Stimulated activated naive CD8-positive, alpha-beta T cell treated with anti-CD3 and anti-CD28 coated beads, Interleukin-15, amount 100 ng/mL, for 72 hours (primary cell): ENCODE data around the gene ARHGEF6.
A peak's percentile ranks its signal among the peaks of the same experiment; 100 is the strongest.
"Not testable (repeated sequence)": the region's sequence is repeated elsewhere in the genome, so short reads cannot be mapped to it uniquely, and the experiment has no call there.

ENCODE experiments used
- ATAC-seq: fragments of 150-1000 bp; cut with Tn5 transposase; 2 replicates; pipeline ENCODE4 v1.10.0; 2021; ENCODE audit warnings: mild to moderate bottlenecking, moderate library complexity
- DNase-seq, 2 donors: peaks; one replicate each; pipeline ENCODE4 v3.0.0; 2021 to 2022
- H3K27ac Mint-ChIP-seq, 2 donors: one replicate each; pipeline ENCODE4 v1.8.0; 2022; ENCODE audit warnings: mild to moderate bottlenecking in 2 of 2, mixed read lengths in 2 of 2, moderate library complexity in 2 of 2
- H3K27me3 Mint-ChIP-seq: one replicate; pipeline ENCODE4 v1.8.0; 2022; ENCODE audit warnings: mixed read lengths
- H3K4me1 Mint-ChIP-seq: one replicate; pipeline ENCODE4 v1.8.0; 2022; ENCODE audit warnings: mild to moderate bottlenecking, mixed read lengths
- H3K4me3 Mint-ChIP-seq, 2 donors: one replicate each; pipeline ENCODE4 v1.8.0; 2022; ENCODE audit warnings: mild to moderate bottlenecking in 2 of 2, mixed read lengths in 2 of 2, moderate library complexity in 1 of 2
- H3K9me3 Mint-ChIP-seq, 2 donors: one replicate each; pipeline ENCODE4 v1.8.0; 2022; ENCODE audit warnings: mixed read lengths in 2 of 2

The ARHGEF6 gene

DNA sequence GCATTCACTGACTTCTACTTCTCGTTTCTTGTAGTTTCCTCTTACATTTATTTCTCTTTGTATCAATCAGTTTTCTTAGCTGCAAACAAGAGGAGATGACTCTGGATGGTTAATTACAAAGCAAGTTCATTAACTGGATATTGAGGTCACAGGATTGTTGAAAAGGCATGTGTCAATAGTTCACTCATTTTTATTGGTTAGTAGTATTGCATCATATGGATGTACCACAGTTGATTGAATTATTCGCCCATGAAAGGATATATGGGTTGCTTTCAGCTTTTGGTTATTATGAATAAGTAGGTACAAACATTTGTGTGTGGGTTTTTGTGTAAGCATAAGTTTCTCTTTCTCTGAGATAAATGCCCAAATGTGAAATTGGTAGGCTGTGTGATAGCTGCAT lies 21.8 kb upstream of the ARHGEF6 start:
- Mint-ChIP-seq H3K4me3 (no peak overlapping the region), H3K9me3 (no peaks in the 10 kb centered on the region), H3K4me1 (peaks cover 8% of the 10 kb centered on the region), H3K27ac (no peak overlapping the region), H3K27me3 (no peaks in the 10 kb centered on the region)
- ATAC-seq, result no peak
- DNase-seq, result no peak

DNA sequence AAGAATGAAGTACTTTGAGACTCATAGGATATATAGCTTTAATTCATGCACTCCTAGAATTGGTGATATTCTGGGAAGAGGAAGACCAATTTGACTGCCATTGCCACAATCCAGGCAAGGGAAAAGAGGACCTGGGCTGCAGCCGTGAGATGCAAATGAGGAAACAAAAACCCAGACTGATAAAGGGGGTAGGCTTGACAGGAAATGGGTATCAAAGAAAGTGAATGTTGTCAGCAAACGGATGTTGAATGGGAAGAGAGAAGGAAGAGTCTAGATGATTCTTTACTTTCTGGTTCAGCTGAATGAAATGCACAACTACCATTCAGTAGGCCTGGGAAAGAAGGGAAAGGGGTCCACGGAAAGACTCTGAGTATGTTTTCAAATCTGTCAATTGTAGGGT lies 17.1 kb upstream of the ARHGEF6 start:
- Mint-ChIP-seq H3K4me3 (peak overlapping the region; percentile 45 to 64), H3K9me3 (peaks cover 0 to 8% of the 10 kb centered on the region in 2 donors), H3K4me1 (peaks cover 17% of the 10 kb centered on the region), H3K27ac (peak overlapping the region in 1 of 2 donors; percentile 88), H3K27me3 (no peaks in the 10 kb centered on the region)
- DNase-seq, result no peak
- ATAC-seq, result no peak

DNA sequence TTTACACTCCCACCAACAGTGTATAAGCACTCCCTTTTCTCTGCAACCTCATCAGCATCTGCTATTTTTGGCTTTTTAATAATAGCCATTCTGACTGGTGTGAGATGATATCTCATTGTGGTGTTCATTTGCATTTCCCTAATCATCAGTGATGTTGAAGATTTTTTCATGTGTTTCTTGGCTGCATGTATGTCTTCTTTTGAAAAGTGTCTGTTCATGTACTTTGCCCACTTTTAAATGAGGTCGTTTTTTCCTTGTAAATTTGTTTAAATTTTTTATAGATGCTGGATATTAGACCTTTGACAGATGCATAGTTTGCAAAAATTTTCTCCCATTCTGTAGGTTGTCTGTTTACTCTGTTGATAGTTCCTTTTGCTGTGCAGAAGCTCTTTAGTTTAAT lies 14.4 kb upstream of the ARHGEF6 start:
- not testable (repeated sequence) for ATAC-seq, H3K9me3 Mint-ChIP-seq, H3K27ac Mint-ChIP-seq, H3K4me3 Mint-ChIP-seq, DNase-seq, H3K27me3 Mint-ChIP-seq
- H3K4me1 Mint-ChIP-seq, result peaks cover 17% of the 10 kb centered on the region

GRCh38 chrX:136794660-136795059 lies 13.9 kb upstream of the ARHGEF6 start:
- not testable (repeated sequence) for H3K27me3 Mint-ChIP-seq, DNase-seq, H3K9me3 Mint-ChIP-seq, H3K27ac Mint-ChIP-seq, H3K4me3 Mint-ChIP-seq, ATAC-seq
- H3K4me1 Mint-ChIP-seq, result peaks cover 17% of the 10 kb centered on the region

DNA sequence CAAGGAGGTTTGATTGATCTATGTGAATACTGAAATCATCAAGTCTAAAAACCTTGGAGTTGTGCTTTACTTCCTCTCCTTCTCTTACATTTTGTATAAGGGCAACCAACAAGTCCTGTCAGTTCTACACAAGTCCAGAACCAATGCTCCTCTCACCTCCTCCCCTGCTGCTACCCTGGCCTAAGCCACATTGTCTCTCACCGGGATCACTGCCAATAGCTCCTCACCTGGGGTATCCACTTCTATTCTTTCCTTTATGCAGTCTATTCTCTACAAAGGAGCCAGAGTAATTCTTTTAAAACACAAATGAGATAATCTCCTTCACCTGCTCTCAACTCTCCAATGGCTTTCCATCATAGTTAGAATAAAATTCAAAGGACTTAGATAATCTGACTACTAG lies 13.3 kb upstream of the ARHGEF6 start:
- Mint-ChIP-seq H3K27ac (peak overlapping the region in 1 of 2 donors; percentile 83), H3K4me3 (no peak overlapping the region), H3K4me1 (peaks cover 17% of the 10 kb centered on the region), H3K9me3 (peaks cover 0 to 8% of the 10 kb centered on the region in 2 donors), H3K27me3 (no peaks in the 10 kb centered on the region)
- no peak for DNase-seq
- ATAC-seq, result no peak

- ATAC-seq (no peak), DNase-seq (no peak)
- Mint-ChIP-seq H3K27me3 (no peaks in the 10 kb centered on the region), H3K9me3 (peaks cover 0 to 4% of the 10 kb centered on the region in 2 donors), H3K4me1 (peaks cover 8% of the 10 kb centered on the region), H3K27ac (no peak overlapping the region), H3K4me3 (no peak overlapping the region)
These were observed 9.1 kb upstream of the ARHGEF6 start for GRCh38 chrX:136789856-136790255.

DNA sequence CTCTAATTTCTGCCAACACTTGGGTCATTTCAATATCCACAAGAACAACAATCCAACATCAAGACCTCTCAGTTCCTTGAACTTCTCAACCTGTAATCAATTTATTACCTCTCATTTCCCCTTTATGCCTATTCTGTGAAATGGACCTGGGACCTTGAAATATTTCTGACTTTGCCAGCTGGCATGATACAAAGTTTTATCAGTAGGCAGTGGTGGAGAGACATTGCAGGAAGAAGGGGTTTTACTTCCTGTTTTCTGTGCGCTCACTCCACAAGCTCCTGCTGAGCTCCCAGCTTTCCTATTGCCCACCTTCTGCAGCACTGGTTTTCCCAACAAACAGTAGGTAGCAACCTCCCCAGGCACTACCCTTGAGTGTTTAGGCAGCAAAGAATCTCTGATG lies 3.5 kb upstream of the ARHGEF6 start:
- no peak for DNase-seq
- H3K9me3 Mint-ChIP-seq, result no peaks in the 10 kb centered on the region
- no peaks in the 10 kb centered on the region for H3K27me3 Mint-ChIP-seq
- peaks cover 40% of the 10 kb centered on the region for H3K4me1 Mint-ChIP-seq
- peak overlapping the region; percentile 52 to 58 for H3K4me3 Mint-ChIP-seq
- no peak for ATAC-seq
- H3K27ac Mint-ChIP-seq, result peak overlapping the region; percentile 72 to 90

DNA sequence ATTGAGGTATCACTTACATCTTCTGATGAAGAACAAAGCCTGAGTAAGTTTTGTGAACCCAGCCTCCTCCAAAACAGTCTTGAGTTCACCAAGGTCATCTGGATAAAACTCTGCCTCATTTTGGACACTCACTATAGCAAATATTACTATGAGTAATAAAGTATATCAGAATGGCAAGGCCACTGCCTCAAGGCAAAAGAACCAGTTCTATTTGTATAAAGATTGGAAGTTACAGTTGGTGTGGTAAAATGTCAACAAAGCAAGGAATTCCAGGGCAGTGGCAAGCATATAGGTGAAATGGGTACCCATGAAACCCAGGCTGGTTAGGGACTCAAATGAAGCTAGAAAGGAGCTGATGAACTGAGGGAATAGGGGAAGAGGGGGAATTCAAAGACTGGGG lies 2.4 kb upstream of the ARHGEF6 start:
- H3K4me1 Mint-ChIP-seq, result peaks cover 40% of the 10 kb centered on the region
- no peak overlapping the region for H3K27ac Mint-ChIP-seq
- ATAC-seq, result no peak
- no peaks in the 10 kb centered on the region for H3K27me3 Mint-ChIP-seq
- H3K4me3 Mint-ChIP-seq, result peak overlapping the region in 1 of 2 donors; percentile 44
- no peaks in the 10 kb centered on the region for H3K9me3 Mint-ChIP-seq
- no peak for DNase-seq

DNA sequence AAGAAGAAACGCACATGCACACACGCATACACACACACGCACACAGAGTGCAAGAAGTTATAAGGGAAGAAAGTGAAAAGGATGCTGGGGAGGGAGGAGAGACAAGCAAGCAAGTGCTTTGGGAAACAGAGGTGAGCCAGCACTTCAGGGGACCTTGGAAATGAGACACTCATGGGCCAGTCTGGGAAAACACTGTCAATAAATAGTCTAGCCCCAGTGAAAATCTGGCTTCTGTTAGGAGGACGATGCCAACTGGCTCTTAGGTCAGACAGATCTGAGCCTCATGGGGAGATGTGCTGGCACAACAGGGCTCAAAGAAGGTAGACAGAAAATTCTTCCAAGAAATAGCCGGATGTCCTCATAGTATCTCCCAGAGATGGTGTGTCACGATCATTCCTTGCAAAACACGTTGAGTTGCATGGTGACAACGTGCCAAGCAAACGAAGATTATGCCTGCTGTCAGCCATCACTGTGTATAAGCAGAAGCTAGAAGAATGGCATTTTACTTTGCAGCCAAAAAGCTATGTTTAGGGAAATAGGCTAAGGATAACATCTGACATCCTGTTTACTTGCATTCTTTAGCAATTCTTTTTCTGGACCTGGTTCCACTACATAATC lies 557 bp upstream of the ARHGEF6 start:
- Mint-ChIP-seq H3K4me3 (peak overlapping the region; percentile 74 to 90), H3K4me1 (peaks cover 58% of the 10 kb centered on the region), H3K9me3 (no peaks in the 10 kb centered on the region), H3K27me3 (no peaks in the 10 kb centered on the region), H3K27ac (peak overlapping the region; percentile 97 to 98)
- peak; percentile 38 for ATAC-seq
- no peak for DNase-seq

DNA sequence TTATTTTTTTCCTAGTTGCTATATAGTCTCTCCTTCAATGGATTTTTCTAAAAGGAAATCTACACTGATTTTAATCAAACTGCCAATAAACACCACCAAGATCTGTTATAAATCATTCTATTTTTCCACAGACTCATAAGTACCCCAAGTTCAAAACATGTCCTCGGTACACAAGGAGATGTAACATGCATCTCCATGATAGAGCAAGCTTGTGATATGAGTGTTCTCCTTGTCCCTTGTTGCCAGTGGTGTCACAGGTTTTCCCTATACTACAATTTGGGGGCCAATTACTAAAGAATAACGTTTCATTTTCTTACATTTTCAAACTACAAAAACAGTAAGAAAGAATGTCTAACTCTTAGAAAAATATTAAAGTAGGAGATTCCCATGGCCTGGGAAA lies 491 bp downstream of the ARHGEF6 start:
- H3K4me3 Mint-ChIP-seq, result peak overlapping the region; percentile 74 to 90
- no peaks in the 10 kb centered on the region for H3K27me3 Mint-ChIP-seq
- no peaks in the 10 kb centered on the region for H3K9me3 Mint-ChIP-seq
- DNase-seq (no peak), ATAC-seq (no peak)
- peaks cover 68% of the 10 kb centered on the region for H3K4me1 Mint-ChIP-seq
- H3K27ac Mint-ChIP-seq, result peak overlapping the region; percentile 98

- Mint-ChIP-seq H3K4me3 (peak overlapping the region; percentile 74 to 90), H3K27ac (peak overlapping the region; percentile 98), H3K9me3 (no peaks in the 10 kb centered on the region), H3K4me1 (peaks cover 69% of the 10 kb centered on the region), H3K27me3 (no peaks in the 10 kb centered on the region)
- ATAC-seq (peak; percentile 88), DNase-seq (peak in 1 of 2 donors; percentile 37)
These were observed 1.4 kb downstream of the ARHGEF6 start for GRCh38 chrX:136779346-136779781.

DNA sequence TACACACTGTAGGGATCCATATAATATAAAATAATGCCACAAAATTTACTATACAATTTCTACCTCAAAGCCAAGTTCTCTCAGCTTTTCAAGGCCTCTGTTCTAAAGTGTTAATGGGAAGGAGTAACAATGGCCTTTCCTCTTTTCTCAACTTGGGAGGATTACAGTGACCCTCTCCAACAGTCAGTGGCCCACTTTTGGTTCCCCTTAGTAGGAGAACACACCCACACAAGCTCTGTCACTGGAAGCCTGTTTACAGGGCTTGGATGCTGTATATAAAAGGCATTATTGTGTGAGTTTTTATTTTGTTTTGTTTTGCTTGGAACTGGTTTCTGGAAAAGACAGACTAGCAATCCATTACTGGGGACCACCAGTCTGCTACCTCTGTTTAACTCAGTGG lies 1.8 kb downstream of the ARHGEF6 start:
- no peaks in the 10 kb centered on the region for H3K27me3 Mint-ChIP-seq
- peaks cover 64% of the 10 kb centered on the region for H3K4me1 Mint-ChIP-seq
- no peak for DNase-seq
- ATAC-seq, result peak; percentile 3
- H3K4me3 Mint-ChIP-seq, result peak overlapping the region; percentile 74 to 90
- H3K9me3 Mint-ChIP-seq, result no peaks in the 10 kb centered on the region
- H3K27ac Mint-ChIP-seq, result peak overlapping the region; percentile 98

GRCh38 chrX:136778020-136778419 lies 2.7 kb downstream of the ARHGEF6 start:
- Mint-ChIP-seq H3K4me1 (peaks cover 62% of the 10 kb centered on the region), H3K9me3 (no peaks in the 10 kb centered on the region), H3K27ac (peak overlapping the region; percentile 34 to 87), H3K4me3 (peak overlapping the region; percentile 74 to 90), H3K27me3 (no peaks in the 10 kb centered on the region)
- ATAC-seq (no peak), DNase-seq (no peak)

DNA sequence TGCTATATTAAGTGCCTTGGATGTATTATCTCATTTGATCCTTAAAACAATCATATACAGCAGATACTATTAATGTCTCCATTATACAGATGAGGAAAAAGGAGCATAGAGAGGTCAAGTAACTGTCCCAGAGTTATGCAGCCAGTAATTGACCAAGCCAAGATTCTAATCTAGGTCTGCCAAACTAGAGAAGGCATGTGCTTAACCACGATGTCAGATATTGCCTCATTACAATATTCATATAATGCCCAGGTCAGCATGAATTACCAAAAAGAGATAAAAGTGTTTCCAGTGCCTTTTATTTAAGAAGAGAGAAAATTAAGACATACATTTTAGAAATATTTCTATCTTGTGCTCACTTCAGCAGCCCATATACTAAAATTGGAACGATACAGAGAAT lies 7.1 kb downstream of the ARHGEF6 start:
- no peak for ATAC-seq
- no peak overlapping the region for H3K4me3 Mint-ChIP-seq
- no peak overlapping the region for H3K27ac Mint-ChIP-seq
- H3K4me1 Mint-ChIP-seq, result peaks cover 62% of the 10 kb centered on the region
- peaks cover 0 to 4% of the 10 kb centered on the region in 2 donors for H3K9me3 Mint-ChIP-seq
- no peaks in the 10 kb centered on the region for H3K27me3 Mint-ChIP-seq
- DNase-seq, result no peak

DNA sequence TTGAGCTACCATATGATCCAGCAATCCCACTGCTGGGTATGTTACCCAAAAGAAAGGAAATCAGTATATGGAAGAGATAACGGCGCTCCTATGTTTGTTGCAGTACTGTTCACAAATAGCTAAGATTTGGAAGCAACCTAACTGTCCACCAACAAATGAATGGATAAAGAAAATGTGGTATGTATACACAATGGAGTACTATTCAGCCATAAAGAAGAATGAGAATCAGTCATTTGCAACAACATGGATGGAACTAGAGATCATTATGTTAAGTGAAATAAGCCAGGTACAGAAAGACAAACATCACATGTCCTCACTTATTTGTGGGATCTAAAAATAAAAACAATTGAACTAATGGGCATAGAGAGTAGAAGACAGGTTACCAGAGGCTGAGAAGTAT lies 8.9 kb downstream of the ARHGEF6 start:
- not testable (repeated sequence) for DNase-seq, H3K27ac Mint-ChIP-seq, H3K27me3 Mint-ChIP-seq, ATAC-seq, H3K9me3 Mint-ChIP-seq, H3K4me3 Mint-ChIP-seq
- H3K4me1 Mint-ChIP-seq, result peaks cover 58% of the 10 kb centered on the region

DNA sequence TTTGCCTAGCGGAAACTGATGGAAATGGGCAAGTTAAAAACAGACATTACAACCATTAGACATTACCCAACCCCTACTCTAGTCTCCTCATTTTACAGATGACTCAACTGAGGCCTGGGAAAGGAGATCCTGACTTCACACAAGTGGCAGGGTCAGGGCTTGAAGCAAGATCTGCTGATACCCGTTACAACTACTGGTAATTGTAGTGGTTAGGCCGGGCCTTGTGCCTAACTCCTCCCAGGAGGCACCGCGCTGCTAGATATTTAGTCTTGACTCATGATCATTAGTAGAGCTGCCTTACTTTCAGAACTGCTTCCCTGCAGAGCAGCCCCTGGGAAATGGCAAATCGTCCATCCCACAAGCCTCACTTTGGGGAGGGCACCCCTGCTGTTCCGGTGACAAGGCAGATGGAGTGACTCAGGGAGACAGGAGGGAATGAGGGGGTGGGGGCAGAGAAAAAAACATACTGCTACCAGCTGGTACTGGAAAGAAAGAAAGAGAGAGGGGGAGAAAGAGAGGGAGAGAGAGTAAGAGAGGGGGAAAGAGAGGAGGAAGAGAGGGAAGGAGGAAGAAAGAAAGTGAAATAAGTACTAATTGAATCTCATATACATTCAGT lies 12.2 kb downstream of the ARHGEF6 start:
- ATAC-seq, result peak; percentile 83
- peak; percentile 28 to 61 for DNase-seq
- Mint-ChIP-seq H3K4me1 (peaks cover 51% of the 10 kb centered on the region), H3K27me3 (no peaks in the 10 kb centered on the region), H3K9me3 (peaks cover 0 to 4% of the 10 kb centered on the region in 2 donors), H3K27ac (peak overlapping the region in 1 of 2 donors; percentile 76), H3K4me3 (peak overlapping the region; percentile 79 to 81)
